CD4-positive, alpha-beta memory T cell (primary cell): ENCODE data around the gene HHATL. TPM values are rescaled to one million over a fixed set of nuclear protein-coding genes. Genes with fewer than 3 reads are reported as not detected.

Experiments
- CTCF ChIA-PET: fragments of 350-600 bp; sonication (Branson Sonifier 250); formaldehyde crosslinking; loops from one replicate; lab custom pipeline; 2021; ENCODE audit warnings: inconsistent platforms; ENCODE audit not compliant: partially characterized antibody; lab: Charles Lee
- POLR2A ChIA-PET: fragments of 350-600 bp; sonication (Branson Sonifier 250); formaldehyde crosslinking; loops from one replicate; lab custom pipeline; 2021; ENCODE audit not compliant: partially characterized antibody; lab: Charles Lee
- DNase-seq, 5 donors: peaks; one replicate each; pipeline versions ENCODE4 v3.0.0 to v3.0.0-alpha.2; 2020 to 2022; ENCODE audit warnings: mixed read lengths in 1 of 5
- H3K27ac ChIP-seq: one replicate; pipeline ENCODE4 v1.7.0; 2013; ENCODE audit warnings: low read depth, low read length
- H3K27me3 ChIP-seq: 2 replicates; pipeline ENCODE4 v1.7.0; 2013; ENCODE audit warnings: mild to moderate bottlenecking, low read length, moderate library complexity; ENCODE audit not compliant: insufficient read depth
- H3K36me3 ChIP-seq: 2 replicates; pipeline ENCODE4 v1.7.0; 2013; ENCODE audit warnings: mild to moderate bottlenecking, low read length, moderate library complexity; ENCODE audit not compliant: insufficient read depth
- H3K4me1 ChIP-seq: 2 replicates; pipeline ENCODE4 v1.7.0; 2013; ENCODE audit warnings: mild to moderate bottlenecking, low read length, moderate library complexity; ENCODE audit not compliant: insufficient read depth
- H3K4me3 ChIP-seq, 2 donors: one replicate each; pipeline ENCODE4 v1.7.0; 2013; ENCODE audit warnings: low read length in 2 of 2, mild to moderate bottlenecking in 1 of 2
- H3K9me3 ChIP-seq, 2 donors: one replicate each; pipeline ENCODE4 v1.7.0; 2013; ENCODE audit warnings: low read length in 2 of 2, control low read depth in 1 of 2; ENCODE audit not compliant: control insufficient read depth in 1 of 2
- H3K27ac Mint-ChIP-seq, 7 donors: one replicate each; pipeline ENCODE4 v1.8.0; 2020 to 2021; ENCODE audit warnings: mixed read lengths in 7 of 7, mild to moderate bottlenecking in 6 of 7, inconsistent platforms in 3 of 7, moderate library complexity in 3 of 7
- H3K27me3 Mint-ChIP-seq, 2 donors: one replicate each; pipeline ENCODE4 v1.8.0; 2020 to 2021; ENCODE audit warnings: mixed read lengths in 2 of 2
- H3K36me3 Mint-ChIP-seq, 2 donors: one replicate each; pipeline ENCODE4 v1.8.0; 2020 to 2021; ENCODE audit warnings: mixed read lengths in 2 of 2, inconsistent platforms in 1 of 2, mild to moderate bottlenecking in 1 of 2
- H3K4me1 Mint-ChIP-seq, 4 donors: one replicate each; pipeline ENCODE4 v1.8.0; 2020 to 2021; ENCODE audit warnings: mixed read lengths in 4 of 4, mild to moderate bottlenecking in 1 of 4
- H3K4me3 Mint-ChIP-seq, 8 donors: one replicate each; pipeline ENCODE4 v1.8.0; 2020 to 2021; ENCODE audit warnings: mixed read lengths in 8 of 8, mild to moderate bottlenecking in 7 of 8, moderate library complexity in 6 of 8, inconsistent platforms in 3 of 8
- H3K9me3 Mint-ChIP-seq, 8 donors: one replicate each; pipeline ENCODE4 v1.8.0; 2020 to 2021; ENCODE audit warnings: mixed read lengths in 8 of 8, mild to moderate bottlenecking in 5 of 8, inconsistent platforms in 3 of 8, moderate library complexity in 1 of 8
- intact Hi-C: fragments of 100-400 bp; cut with micrococcal nuclease; formaldehyde crosslinking; loops from one replicate; pipeline ENCODE4 v1.15.1; 2023
- polyA plus RNA-seq, 2 donors: library from polyadenylated mRNA; unstranded; fragments of 300-500 nt; fragmentation: Illumina TruSeq; gene quantifications; one replicate each; pipeline ENCODE4 v1.2.3, GENCODE V29; 2021
- total RNA-seq, 2 experiments: library from RNA; stranded (reverse); gene quantifications; one replicate each; pipeline ENCODE4 v1.2.3, GENCODE V29; 2021

HHATL gene
- total and polyA plus RNA-seq, 4 experiments from 2014 or later = not detected

GRCh38 chr3:42720126-42720525 lies 17.5 kb upstream of the HHATL start:
- Histone ChIP-seq H3K27ac (no peak overlapping the region), H3K4me1 (no peaks in the 10 kb centered on the region), H3K36me3 (no peaks in the 10 kb centered on the region), H3K27me3 (no peaks in the 10 kb centered on the region), H3K4me3 (no peak overlapping the region), H3K9me3 (no peaks in the 10 kb centered on the region)
- no peak for DNase-seq
- ChIA-PET POLR2A (no interaction called here), CTCF (no interaction called here)
- peaks cover 3 to 4% of the 10 kb centered on the region in 2 donors for H3K27me3 Mint-ChIP-seq
- no peak overlapping the region for H3K27ac Mint-ChIP-seq
- no peaks in the 10 kb centered on the region for H3K4me1 Mint-ChIP-seq
- no peak overlapping the region for H3K4me3 Mint-ChIP-seq
- no peaks in the 10 kb centered on the region for H3K9me3 Mint-ChIP-seq
- H3K36me3 Mint-ChIP-seq = no peaks in the 10 kb centered on the region
- intact Hi-C loops = no loop called here

GRCh38 chr3:42719002-42719401 lies 16.4 kb upstream of the HHATL start:
- Mint-ChIP-seq H3K36me3 (no peaks in the 10 kb centered on the region), H3K4me3 (no peak overlapping the region), H3K27ac (peak overlapping the region in 1 of 7 donors; percentile 43), H3K4me1 (no peaks in the 10 kb centered on the region), H3K9me3 (no peaks in the 10 kb centered on the region), H3K27me3 (peaks cover 3 to 6% of the 10 kb centered on the region in 2 donors)
- no peak overlapping the region for H3K27ac ChIP-seq
- H3K9me3 ChIP-seq = no peaks in the 10 kb centered on the region
- no peaks in the 10 kb centered on the region for H3K27me3 ChIP-seq
- POLR2A ChIA-PET = no interaction called here
- CTCF ChIA-PET = no interaction called here
- no peak for DNase-seq
- no peaks in the 10 kb centered on the region for H3K4me1 ChIP-seq
- H3K4me3 ChIP-seq = no peak overlapping the region
- intact Hi-C loops = no loop called here
- H3K36me3 ChIP-seq = no peaks in the 10 kb centered on the region

DNA sequence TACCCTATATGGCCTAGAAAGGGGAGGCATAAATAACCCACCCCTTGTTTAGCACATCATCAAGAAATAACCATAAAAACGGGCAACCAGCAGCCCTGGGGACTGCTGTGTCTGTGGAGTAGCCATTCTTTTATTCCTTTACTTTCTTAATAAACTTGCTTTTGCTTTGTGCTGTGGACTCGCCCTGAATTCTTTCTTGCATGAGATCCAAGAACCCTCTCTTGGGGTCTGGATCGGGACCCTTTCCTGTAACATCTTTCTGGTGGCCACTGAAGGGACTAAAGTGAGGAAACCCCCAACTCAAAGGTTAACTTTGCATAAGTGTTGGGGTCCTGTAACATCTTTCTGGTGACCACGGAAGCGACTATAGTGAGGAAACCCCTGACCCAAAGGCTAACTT lies 15.7 kb upstream of the HHATL start:
- no peak overlapping the region for H3K27ac Mint-ChIP-seq
- H3K9me3 Mint-ChIP-seq = no peaks in the 10 kb centered on the region
- H3K27me3 Mint-ChIP-seq = peaks cover 3 to 7% of the 10 kb centered on the region in 2 donors
- Histone ChIP-seq H3K4me1 (no peaks in the 10 kb centered on the region), H3K9me3 (no peaks in the 10 kb centered on the region), H3K27ac (no peak overlapping the region), H3K36me3 (no peaks in the 10 kb centered on the region), H3K27me3 (no peaks in the 10 kb centered on the region), H3K4me3 (no peak overlapping the region)
- H3K4me3 Mint-ChIP-seq = no peak overlapping the region
- DNase-seq = no peak
- ChIA-PET CTCF (no interaction called here), POLR2A (no interaction called here)
- intact Hi-C loops = no loop called here
- H3K4me1 Mint-ChIP-seq = no peaks in the 10 kb centered on the region
- no peaks in the 10 kb centered on the region for H3K36me3 Mint-ChIP-seq

- no peak for DNase-seq
- intact Hi-C loops = no loop called here
- H3K4me3 ChIP-seq = no peak overlapping the region
- H3K9me3 ChIP-seq = no peaks in the 10 kb centered on the region
- Mint-ChIP-seq H3K27me3 (peaks cover 3 to 7% of the 10 kb centered on the region in 2 donors), H3K36me3 (no peaks in the 10 kb centered on the region), H3K9me3 (no peaks in the 10 kb centered on the region), H3K4me1 (no peaks in the 10 kb centered on the region), H3K27ac (no peak overlapping the region), H3K4me3 (no peak overlapping the region)
- H3K36me3 ChIP-seq = no peaks in the 10 kb centered on the region
- H3K27me3 ChIP-seq = no peaks in the 10 kb centered on the region
- H3K27ac ChIP-seq = no peak overlapping the region
- CTCF ChIA-PET = interaction anchor here (0.7 kb wide), 1 partner anchor 232 kb away, joined by 3 read pairs; no protein-coding TSS in a partner anchor
- POLR2A ChIA-PET = no interaction called here
- H3K4me1 ChIP-seq = no peaks in the 10 kb centered on the region
Observed at GRCh38 chr3:42717306-42717705, 14.7 kb upstream of the HHATL start.

DNA sequence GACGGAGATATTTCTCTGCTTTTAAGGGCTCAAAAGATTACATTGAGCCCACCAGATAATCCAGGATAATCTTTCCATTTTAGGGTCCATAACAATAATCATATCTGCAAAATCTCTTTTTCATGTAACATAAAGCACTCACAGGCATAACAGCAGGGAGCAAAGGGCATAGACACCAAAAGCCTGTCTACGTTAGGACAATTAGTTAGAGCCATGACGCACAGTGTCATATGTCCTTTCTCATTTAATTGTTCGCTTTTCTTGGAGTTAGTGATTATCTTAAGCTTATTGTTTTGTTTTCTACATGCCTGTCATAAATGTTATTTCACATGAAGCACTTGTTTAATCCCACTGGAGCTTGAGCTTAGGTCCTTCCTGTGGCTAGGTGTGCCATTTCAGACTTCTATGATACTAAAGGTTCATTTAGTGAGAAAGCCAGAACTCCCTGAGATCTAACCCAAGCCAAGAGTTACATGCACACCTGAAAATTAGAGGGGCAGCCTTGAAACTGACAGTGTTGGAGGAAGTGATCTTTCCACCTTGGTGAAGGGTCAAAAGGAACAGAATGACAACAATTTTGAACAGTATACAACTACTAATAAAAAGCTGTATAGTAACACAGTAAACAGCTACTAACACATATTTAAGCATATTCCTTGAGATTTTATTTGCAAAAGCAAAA lies 11.7 kb upstream of the HHATL start:
- H3K4me3 Mint-ChIP-seq = no peak overlapping the region
- CTCF ChIA-PET = interaction anchor here (0.6 kb wide), 1 partner anchor 30 kb away, joined by 3 read pairs; no protein-coding TSS in a partner anchor
- H3K36me3 Mint-ChIP-seq = no peaks in the 10 kb centered on the region
- no peaks in the 10 kb centered on the region for H3K9me3 ChIP-seq
- H3K27me3 Mint-ChIP-seq = peaks cover 0 to 5% of the 10 kb centered on the region in 2 donors
- H3K9me3 Mint-ChIP-seq = no peaks in the 10 kb centered on the region
- H3K27ac ChIP-seq = no peak overlapping the region
- peak overlapping the region in 1 of 7 donors; percentile 14 for H3K27ac Mint-ChIP-seq
- H3K4me3 ChIP-seq = no peak overlapping the region
- H3K4me1 Mint-ChIP-seq = no peaks in the 10 kb centered on the region
- no peaks in the 10 kb centered on the region for H3K36me3 ChIP-seq
- intact Hi-C loops = no loop called here
- H3K4me1 ChIP-seq = no peaks in the 10 kb centered on the region
- DNase-seq = no peak
- H3K27me3 ChIP-seq = no peaks in the 10 kb centered on the region
- POLR2A ChIA-PET = interaction anchor here (1.0 kb wide), 1 partner anchor 21 kb away, joined by 3 read pairs; no protein-coding TSS in a partner anchor

DNA sequence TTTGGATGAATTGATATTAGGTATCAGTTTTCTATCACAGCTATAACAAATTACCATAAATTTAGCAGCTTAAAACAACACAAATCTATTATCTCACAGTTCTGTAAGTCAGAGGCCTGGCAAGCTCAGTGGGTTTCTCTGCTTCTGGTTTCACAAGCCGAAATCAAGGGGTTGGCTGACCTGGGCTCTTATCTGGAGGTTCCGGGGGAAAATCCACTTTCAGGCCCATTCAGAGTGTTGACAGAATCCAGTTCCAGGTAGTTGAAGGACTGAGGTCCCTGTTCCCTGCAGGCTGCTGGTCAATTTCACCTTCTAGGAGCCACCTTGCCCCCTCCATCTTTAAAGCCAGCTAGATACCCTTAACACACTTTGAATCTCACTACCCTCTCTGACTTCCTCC lies 11.1 kb upstream of the HHATL start:
- ChIA-PET CTCF (no interaction called here), POLR2A (interaction anchor here (1.0 kb wide), 1 partner anchor 21 kb away, joined by 3 read pairs; no protein-coding TSS in a partner anchor)
- Histone ChIP-seq H3K9me3 (no peaks in the 10 kb centered on the region), H3K4me1 (no peaks in the 10 kb centered on the region), H3K27me3 (no peaks in the 10 kb centered on the region), H3K4me3 (no peak overlapping the region), H3K36me3 (no peaks in the 10 kb centered on the region), H3K27ac (no peak overlapping the region)
- no peaks in the 10 kb centered on the region for H3K4me1 Mint-ChIP-seq
- no peak overlapping the region for H3K4me3 Mint-ChIP-seq
- DNase-seq = no peak
- H3K27me3 Mint-ChIP-seq = peaks cover 0 to 5% of the 10 kb centered on the region in 2 donors
- H3K36me3 Mint-ChIP-seq = no peaks in the 10 kb centered on the region
- no peaks in the 10 kb centered on the region for H3K9me3 Mint-ChIP-seq
- intact Hi-C loops = no loop called here
- peak overlapping the region in 1 of 7 donors; percentile 14 for H3K27ac Mint-ChIP-seq

- H3K36me3 Mint-ChIP-seq = no peaks in the 10 kb centered on the region
- Histone ChIP-seq H3K27me3 (no peaks in the 10 kb centered on the region), H3K9me3 (no peaks in the 10 kb centered on the region), H3K27ac (no peak overlapping the region), H3K36me3 (no peaks in the 10 kb centered on the region), H3K4me3 (no peak overlapping the region), H3K4me1 (no peaks in the 10 kb centered on the region)
- no peaks in the 10 kb centered on the region for H3K4me1 Mint-ChIP-seq
- intact Hi-C loops = no loop called here
- ChIA-PET CTCF (no interaction called here), POLR2A (no interaction called here)
- no peak for DNase-seq
- H3K27me3 Mint-ChIP-seq = peaks cover 0 to 5% of the 10 kb centered on the region in 2 donors
- H3K27ac Mint-ChIP-seq = no peak overlapping the region
- no peak overlapping the region for H3K4me3 Mint-ChIP-seq
- H3K9me3 Mint-ChIP-seq = no peaks in the 10 kb centered on the region
Observed at GRCh38 chr3:42712688-42713372, 10.2 kb upstream of the HHATL start.
